Measurements from ENCODE around the gene APOA1.
"Not testable (repeated sequence)": the region's sequence is repeated elsewhere in the genome, so short reads cannot be mapped to it uniquely, and the experiment has no call there.

Gene APOA1

DNA sequence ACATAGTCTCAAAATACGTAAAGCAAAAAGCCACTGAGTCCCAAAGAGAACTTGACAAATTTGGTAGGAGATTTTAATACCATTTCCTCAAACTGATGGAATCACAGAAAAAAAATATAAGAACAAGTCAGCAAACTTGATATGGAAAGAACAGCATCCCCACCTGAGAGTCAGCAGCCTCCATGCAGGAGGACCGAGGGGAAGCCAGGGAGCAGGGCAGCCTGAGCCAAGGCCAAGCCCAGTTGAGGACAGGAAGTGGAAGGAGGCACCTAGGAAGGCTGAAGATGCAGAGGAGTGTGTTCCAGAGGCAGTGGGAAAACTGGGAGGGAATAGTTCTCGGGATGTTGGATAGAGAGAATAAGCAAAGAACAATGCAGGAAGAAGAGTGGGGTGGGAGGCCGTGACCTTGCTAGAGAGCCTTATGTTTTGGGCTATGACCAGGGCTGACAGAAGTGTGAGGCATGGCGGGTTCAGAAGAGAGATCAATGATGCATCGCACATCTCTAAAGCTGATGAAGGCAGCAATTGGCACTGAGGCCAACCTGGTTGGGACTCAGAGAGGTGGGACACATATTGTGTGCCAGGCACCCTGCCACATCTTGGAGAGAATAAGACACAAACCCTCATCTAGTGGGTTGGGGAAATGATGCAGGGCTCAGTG lies 29.7 kb downstream of the APOA1 start:
- DNase-seq (ENCODE audit: insufficient read length, low spot score), result no peak
- TF ChIP-seq CTCF (IDR thresholded peaks at IDR 0.05; ENCODE audit: insufficient read depth, missing control alignments), result no peak
- no peak for FAIRE-seq

DNA sequence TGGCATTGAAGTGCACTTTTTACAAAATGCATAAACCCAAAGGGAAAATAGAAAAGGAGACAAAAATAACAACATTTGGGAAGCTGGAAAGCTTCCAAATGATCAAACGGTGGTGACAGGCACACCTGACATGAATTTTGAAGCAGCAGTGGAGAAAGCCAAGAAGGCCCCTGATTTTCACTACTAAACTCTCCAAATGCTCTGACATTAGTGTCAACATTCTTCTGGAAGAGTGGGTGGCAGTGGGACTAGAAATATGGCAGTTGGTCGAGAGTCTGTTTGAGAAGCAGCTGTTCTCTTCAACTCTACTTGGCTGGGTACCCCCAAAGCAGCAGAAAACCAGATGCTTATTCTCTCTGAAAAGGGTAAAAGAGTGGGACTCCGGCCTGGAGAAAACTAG lies 33.4 kb downstream of the APOA1 start:
- FAIRE-seq, result no peak
- TF ChIP-seq CTCF (IDR thresholded peaks at IDR 0.05; ENCODE audit: insufficient read depth, missing control alignments), result no peak

DNA sequence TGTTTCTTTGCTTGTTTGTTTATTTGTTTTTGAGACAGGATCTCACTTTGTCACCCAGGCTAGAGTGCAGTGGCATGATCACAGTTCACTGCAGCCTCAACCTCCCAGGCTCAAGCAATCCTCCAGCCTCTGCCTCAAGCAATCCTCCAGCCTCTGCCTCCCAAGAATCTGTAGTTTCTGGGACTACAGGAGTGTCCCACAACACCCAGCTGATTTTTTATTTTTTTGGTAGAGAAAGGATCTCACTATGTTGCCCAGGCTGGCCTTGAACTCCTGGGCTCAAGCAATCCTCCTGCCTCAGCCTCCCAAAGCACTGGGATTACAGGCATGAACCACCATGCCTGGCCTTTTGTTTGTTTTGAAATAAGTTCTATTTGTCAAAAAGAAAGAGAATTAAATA lies 35.8 kb downstream of the APOA1 start:
- DNase-seq (ENCODE audit: insufficient read length, low spot score); FAIRE-seq: not testable (repeated sequence)

More for the DNA sequence above, 33.4 kb downstream of the APOA1 start:
- no peak for DNase-seq (ENCODE audit: insufficient read length, low spot score)

GRCh38 chr11:116800610-116801009 lies 36.8 kb downstream of the APOA1 start:
- FAIRE-seq (no peak), DNase-seq (ENCODE audit: insufficient read length, low spot score) (no peak)
- TF ChIP-seq CTCF (IDR thresholded peaks at IDR 0.05; ENCODE audit: insufficient read depth, missing control alignments), result no peak

DNA sequence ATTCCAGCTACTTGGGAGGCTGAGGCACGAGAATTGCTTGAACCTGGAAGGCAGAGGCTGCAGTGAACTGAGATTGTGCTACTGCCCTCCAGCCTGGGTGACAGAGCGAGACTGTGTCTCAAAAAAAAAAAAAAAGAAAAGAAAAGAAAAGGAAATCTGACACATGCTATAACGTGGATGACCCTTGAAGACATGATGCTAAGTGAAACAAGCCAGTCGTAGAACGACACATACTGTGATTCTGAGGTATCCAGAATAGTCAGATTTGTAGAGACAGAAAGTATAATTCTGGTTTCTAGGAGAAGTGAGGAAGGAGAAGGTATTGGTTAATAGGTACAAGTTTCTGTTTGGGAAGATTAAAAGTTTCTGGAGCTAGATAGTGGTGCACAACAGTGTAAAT lies 39.1 kb downstream of the APOA1 start:
- TF ChIP-seq CTCF (IDR thresholded peaks at IDR 0.05; ENCODE audit: insufficient read depth, missing control alignments), result no peak
- FAIRE-seq (no peak), DNase-seq (ENCODE audit: insufficient read length, low spot score) (no peak)

DNA sequence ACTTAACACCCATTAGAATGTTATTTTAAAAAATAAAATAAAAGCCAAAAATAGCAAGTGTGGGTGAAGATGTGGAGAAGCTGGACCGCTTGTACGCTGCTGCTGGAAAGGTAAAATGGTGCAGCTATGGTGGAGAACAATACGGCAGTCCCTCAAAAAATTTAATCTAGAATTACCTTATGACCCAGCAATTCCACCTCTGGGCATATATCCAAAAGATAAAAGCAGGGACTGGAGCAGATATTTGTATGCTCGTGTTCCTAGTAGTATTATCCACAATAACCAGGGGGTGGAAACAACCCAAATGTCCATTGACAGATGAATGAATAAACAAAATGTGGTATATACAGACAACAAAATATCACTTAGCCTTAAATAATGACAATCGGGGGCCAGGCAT lies 39.6 kb downstream of the APOA1 start:
- DNase-seq (ENCODE audit: insufficient read length, low spot score), result no peak
- no peak for TF ChIP-seq CTCF (IDR thresholded peaks at IDR 0.05; ENCODE audit: insufficient read depth, missing control alignments)
- FAIRE-seq, result no peak

GRCh38 chr11:116796548-116796947 lies 40.9 kb downstream of the APOA1 start:
- no peak for FAIRE-seq
- TF ChIP-seq CTCF (IDR thresholded peaks at IDR 0.05; ENCODE audit: insufficient read depth, missing control alignments), result no peak
- no peak for DNase-seq (ENCODE audit: insufficient read length, low spot score)

DNA sequence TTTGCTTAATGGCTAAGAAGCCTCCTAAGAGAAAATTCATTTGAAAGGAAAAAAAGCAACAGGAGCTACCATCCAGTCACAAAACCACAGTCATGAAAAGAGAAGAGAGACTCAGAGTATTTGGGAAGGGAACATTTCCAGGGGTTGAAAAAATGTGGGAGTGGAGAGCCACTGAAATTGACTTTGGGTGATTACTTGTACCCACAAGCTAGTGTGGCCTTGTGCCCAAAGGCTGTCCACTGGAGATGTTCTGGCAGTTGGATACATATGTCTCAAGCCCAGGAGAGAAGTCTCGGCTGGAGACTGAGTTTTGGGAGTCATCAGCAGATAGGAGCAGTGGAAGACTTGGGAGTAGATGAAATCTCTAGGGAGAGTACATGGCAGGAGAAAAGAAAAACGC lies 42.6 kb downstream of the APOA1 start:
- DNase-seq (ENCODE audit: insufficient read length, low spot score) (no peak), FAIRE-seq (no peak)
- TF ChIP-seq CTCF (IDR thresholded peaks at IDR 0.05; ENCODE audit: insufficient read depth, missing control alignments), result no peak
